Measurements from ENCODE around the gene LSM6.

LSM6 gene

GRCh38 chr4:146183209-146183608 lies 7.7 kb downstream of the LSM6 start:
- no peak for TF ChIP-seq CTCF (IDR thresholded peaks at IDR 0.05)
- H3K4me1 ChIP-seq (ENCODE audit: control insufficient read depth in 1 of 2, insufficient read depth in 1 of 2, low read depth in 1 of 2, low read length in 1 of 2), result no peaks in the 10 kb centered on the region
- H3K9me3 ChIP-seq, result no peaks in the 10 kb centered on the region
- H3K36me3 ChIP-seq, result peaks cover 35% of the 10 kb centered on the region
- H3K27ac ChIP-seq, result no peak overlapping the region
- no peak overlapping the region for H3K4me3 ChIP-seq (ENCODE audit: low read depth in 1 of 2, low read length in 1 of 2)
- no peaks in the 10 kb centered on the region for H3K27me3 ChIP-seq

- Histone ChIP-seq H3K27ac (no peak overlapping the region), H3K4me1 (ENCODE audit: control insufficient read depth in 1 of 2, insufficient read depth in 1 of 2, low read depth in 1 of 2, low read length in 1 of 2) (no peaks in the 10 kb centered on the region), H3K27me3 (no peaks in the 10 kb centered on the region), H3K4me3 (ENCODE audit: low read depth in 1 of 2, low read length in 1 of 2) (no peak overlapping the region), H3K9me3 (no peaks in the 10 kb centered on the region), H3K36me3 (peaks cover 62% of the 10 kb centered on the region)
- TF ChIP-seq CTCF (IDR thresholded peaks at IDR 0.05), result no peak
Observed at GRCh38 chr4:146186041-146186440, 10.5 kb downstream of the LSM6 start.

GRCh38 chr4:146186596-146186995 lies 11.1 kb downstream of the LSM6 start:
- H3K4me1 ChIP-seq (ENCODE audit: control insufficient read depth in 1 of 2, insufficient read depth in 1 of 2, low read depth in 1 of 2, low read length in 1 of 2), result no peaks in the 10 kb centered on the region
- TF ChIP-seq CTCF (IDR thresholded peaks at IDR 0.05), result no peak
- H3K27me3 ChIP-seq, result no peaks in the 10 kb centered on the region
- no peak overlapping the region for H3K27ac ChIP-seq
- no peaks in the 10 kb centered on the region for H3K9me3 ChIP-seq
- no peak overlapping the region for H3K4me3 ChIP-seq (ENCODE audit: low read depth in 1 of 2, low read length in 1 of 2)
- peaks cover 67% of the 10 kb centered on the region for H3K36me3 ChIP-seq

- Histone ChIP-seq H3K4me3 (ENCODE audit: low read depth in 1 of 2, low read length in 1 of 2) (no peak overlapping the region), H3K27me3 (no peaks in the 10 kb centered on the region), H3K4me1 (ENCODE audit: control insufficient read depth in 1 of 2, insufficient read depth in 1 of 2, low read depth in 1 of 2, low read length in 1 of 2) (no peaks in the 10 kb centered on the region), H3K27ac (no peak overlapping the region), H3K9me3 (no peaks in the 10 kb centered on the region), H3K36me3 (peaks cover 61% of the 10 kb centered on the region)
- no peak for TF ChIP-seq CTCF (IDR thresholded peaks at IDR 0.05)
Observed at GRCh38 chr4:146190456-146190855, 14.9 kb downstream of the LSM6 start.

- no peak for TF ChIP-seq CTCF (IDR thresholded peaks at IDR 0.05)
- no peaks in the 10 kb centered on the region for H3K4me1 ChIP-seq (ENCODE audit: control insufficient read depth in 1 of 2, insufficient read depth in 1 of 2, low read depth in 1 of 2, low read length in 1 of 2)
- no peaks in the 10 kb centered on the region for H3K27me3 ChIP-seq
- peaks cover 55% of the 10 kb centered on the region for H3K36me3 ChIP-seq
- no peak overlapping the region for H3K4me3 ChIP-seq (ENCODE audit: low read depth in 1 of 2, low read length in 1 of 2)
- no peaks in the 10 kb centered on the region for H3K9me3 ChIP-seq
- no peak overlapping the region for H3K27ac ChIP-seq
Observed at GRCh38 chr4:146191766-146192458, 16.4 kb downstream of the LSM6 start.

Data from neutrophil (primary cell).